ENCODE results near the gene ARHGEF7. TPM values are rescaled to one million over a fixed set of nuclear protein-coding genes. Genes with fewer than 3 reads are reported as not detected.

The ARHGEF7 gene
- total RNA-seq, 2 donors from 2014 or later, result 117 to 152 TPM

GRCh38 chr13:111219280-111219679 lies 104.2 kb downstream of the ARHGEF7 start:
- ATAC-seq (ENCODE audit: insufficient number of reproducible peaks, low FRiP score, low read depth), result no peak
- no peak for DNase-seq (ENCODE audit: low spot score)
- Histone ChIP-seq H3K27ac (peak overlapping the region; percentile 59 to 70), H3K4me3 (peak overlapping the region; percentile 21), H3K9me3 (no peaks in the 10 kb centered on the region), H3K4me1 (ENCODE audit: control insufficient read depth in 1 of 2, low read depth in 2 of 2) (peaks cover 33 to 66% of the 10 kb centered on the region in 2 donors), H3K27me3 (replicated peaks; ENCODE audit: insufficient read depth) (no peaks in the 10 kb centered on the region), H3K36me3 (no peaks in the 10 kb centered on the region)
- TF ChIP-seq CTCF (IDR thresholded peaks at IDR 0.05), result no peak

- Histone ChIP-seq H3K4me1 (ENCODE audit: control insufficient read depth in 1 of 2, low read depth in 2 of 2) (peaks cover 33 to 67% of the 10 kb centered on the region in 2 donors), H3K9me3 (no peaks in the 10 kb centered on the region), H3K4me3 (peak overlapping the region; percentile 31), H3K27me3 (replicated peaks; ENCODE audit: insufficient read depth) (no peaks in the 10 kb centered on the region), H3K27ac (peak overlapping the region; percentile 70 to 71), H3K36me3 (no peaks in the 10 kb centered on the region)
- DNase-seq (ENCODE audit: low spot score), result no peak
- ATAC-seq (ENCODE audit: insufficient number of reproducible peaks, low FRiP score, low read depth), result no peak
- no peak for TF ChIP-seq CTCF (IDR thresholded peaks at IDR 0.05)
Observed at GRCh38 chr13:111219950-111220349, 104.8 kb downstream of the ARHGEF7 start.

GRCh38 chr13:111225166-111225565 lies 110.1 kb downstream of the ARHGEF7 start:
- Histone ChIP-seq H3K36me3 (no peaks in the 10 kb centered on the region), H3K9me3 (no peaks in the 10 kb centered on the region), H3K27me3 (replicated peaks; ENCODE audit: insufficient read depth) (no peaks in the 10 kb centered on the region), H3K4me3 (no peak overlapping the region), H3K27ac (no peak overlapping the region), H3K4me1 (ENCODE audit: control insufficient read depth in 1 of 2, low read depth in 2 of 2) (peaks cover 10 to 58% of the 10 kb centered on the region in 2 donors)
- no peak for TF ChIP-seq CTCF (IDR thresholded peaks at IDR 0.05)
- no peak for DNase-seq (ENCODE audit: low spot score)
- ATAC-seq (ENCODE audit: insufficient number of reproducible peaks, low FRiP score, low read depth), result no peak

- Histone ChIP-seq H3K9me3 (no peaks in the 10 kb centered on the region), H3K4me1 (ENCODE audit: control insufficient read depth in 1 of 2, low read depth in 2 of 2) (peaks cover 13 to 61% of the 10 kb centered on the region in 2 donors), H3K27ac (no peak overlapping the region), H3K4me3 (no peak overlapping the region), H3K36me3 (no peaks in the 10 kb centered on the region), H3K27me3 (replicated peaks; ENCODE audit: insufficient read depth) (no peaks in the 10 kb centered on the region)
- DNase-seq (ENCODE audit: low spot score) (no peak), ATAC-seq (ENCODE audit: insufficient number of reproducible peaks, low FRiP score, low read depth) (no peak)
- no peak for TF ChIP-seq CTCF (IDR thresholded peaks at IDR 0.05)
Observed at GRCh38 chr13:111225810-111226546, 110.9 kb downstream of the ARHGEF7 start.

GRCh38 chr13:111227405-111227804 lies 112.3 kb downstream of the ARHGEF7 start:
- no peak for TF ChIP-seq CTCF (IDR thresholded peaks at IDR 0.05)
- DNase-seq (ENCODE audit: low spot score) (no peak), ATAC-seq (ENCODE audit: insufficient number of reproducible peaks, low FRiP score, low read depth) (no peak)
- Histone ChIP-seq H3K27ac (peak overlapping the region in 1 of 2 donors; percentile 76), H3K9me3 (no peaks in the 10 kb centered on the region), H3K36me3 (no peaks in the 10 kb centered on the region), H3K4me3 (no peak overlapping the region), H3K4me1 (ENCODE audit: control insufficient read depth in 1 of 2, low read depth in 2 of 2) (peaks cover 13 to 60% of the 10 kb centered on the region in 2 donors), H3K27me3 (replicated peaks; ENCODE audit: insufficient read depth) (no peaks in the 10 kb centered on the region)

Data from thoracic aorta (tissue), 2 donors.